Renal cortex interstitium (tissue), 11 donors: ENCODE data around the gene ANKH. TPM values are rescaled to one million over a fixed set of nuclear protein-coding genes. Genes with fewer than 3 reads are reported as not detected.
"Not testable (repeated sequence)": the region's sequence is repeated elsewhere in the genome, so short reads cannot be mapped to it uniquely, and the experiment has no call there.

Source experiments
- DNase-seq, 11 donors: peaks; one replicate each; pipeline ENCODE4 v3.0.0-alpha.2; 2013; ENCODE audit warnings: low read depth in 9 of 11, low spot score in 4 of 11; ENCODE audit errors: extremely low read depth in 1 of 11
- polyA plus RNA-seq, 3 donors: library from polyadenylated mRNA; unstranded; fragments of 120-200 nt; gene quantifications; one replicate each; pipeline ENCODE4 v1.2.1, GENCODE V29; 2013; ENCODE audit not compliant: insufficient read length in 3 of 3

Gene ANKH
- polyA plus RNA-seq, 3 donors = 9.6 to 16.1 (median 11.2) TPM

GRCh38 chr5:14869233-14869632, 2.3 kb downstream of the ANKH start:
- DNase-seq = no peak

DNA sequence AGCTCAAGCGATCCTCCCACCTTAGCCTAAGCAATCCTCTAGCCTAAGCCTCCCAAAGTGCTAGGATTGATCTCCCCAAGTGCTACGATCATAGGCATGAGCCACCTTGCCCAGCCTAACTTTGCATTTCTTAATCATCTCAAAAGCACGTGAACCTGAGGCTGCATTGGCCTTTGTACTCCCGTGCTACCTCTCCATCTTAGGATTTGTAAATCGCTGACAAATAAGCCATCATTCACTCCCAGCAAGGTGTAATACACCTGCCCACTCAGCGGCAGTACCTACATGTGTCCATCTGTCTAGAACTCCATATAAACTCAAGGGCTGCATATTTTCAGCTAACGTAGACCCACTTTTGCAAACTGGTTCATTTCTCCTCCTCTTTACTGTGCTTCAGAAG, 2.8 kb downstream of the ANKH start:
- no peak for DNase-seq

GRCh38 chr5:14864181-14864812, 7.3 kb downstream of the ANKH start:
- DNase-seq = no peak

DNA sequence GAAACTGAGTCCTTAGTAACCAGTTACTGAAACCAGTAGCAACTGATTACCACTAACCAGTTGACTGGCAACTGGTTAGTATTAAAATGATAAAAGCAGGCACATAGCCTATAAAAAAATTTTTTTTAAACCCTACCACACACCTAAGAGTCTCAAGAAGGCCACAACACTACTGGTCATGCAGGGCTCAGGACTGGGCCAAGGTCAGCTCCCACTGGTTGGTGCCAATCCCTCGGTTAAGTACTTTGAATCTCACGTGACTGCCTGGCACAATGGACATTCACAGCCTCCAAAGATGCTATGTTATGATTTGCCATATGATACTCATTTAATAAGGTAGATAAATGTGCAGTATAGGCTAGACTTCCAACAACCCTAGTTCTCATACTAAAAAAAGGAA, 8.5 kb downstream of the ANKH start:
- no peak for DNase-seq

DNA sequence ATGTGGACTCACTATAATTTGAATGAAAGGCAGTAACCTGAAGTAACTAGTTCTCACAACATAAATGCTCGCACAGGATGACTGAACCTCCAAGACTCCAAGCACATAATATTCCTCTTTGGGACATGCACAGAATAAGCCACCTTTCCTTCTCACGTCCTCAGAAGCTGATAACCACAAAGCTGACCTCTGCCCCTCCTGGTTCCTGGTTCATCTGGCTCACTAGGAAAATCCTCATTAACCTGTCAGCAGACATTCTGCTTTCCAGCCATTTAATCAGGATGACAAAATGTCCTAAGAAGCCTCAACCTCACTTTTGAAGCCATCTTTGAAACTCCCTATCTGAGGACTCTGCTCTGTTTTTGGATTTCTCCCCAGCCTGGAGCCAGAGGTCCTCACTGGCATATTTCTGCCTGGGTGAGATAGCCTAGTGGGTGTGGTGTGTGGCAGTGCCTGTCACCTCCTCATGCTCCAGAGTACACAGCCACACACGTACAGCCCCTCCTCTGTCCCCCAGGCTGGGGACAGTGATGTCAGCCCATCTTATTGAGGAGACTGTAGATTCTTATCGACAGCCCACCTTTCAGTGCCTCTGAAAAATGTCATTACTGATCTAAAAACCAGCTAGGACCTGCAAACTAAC, 10.3 kb downstream of the ANKH start:
- DNase-seq = no peak

GRCh38 chr5:14859980-14860379, 11.6 kb downstream of the ANKH start:
- no peak for DNase-seq

DNA sequence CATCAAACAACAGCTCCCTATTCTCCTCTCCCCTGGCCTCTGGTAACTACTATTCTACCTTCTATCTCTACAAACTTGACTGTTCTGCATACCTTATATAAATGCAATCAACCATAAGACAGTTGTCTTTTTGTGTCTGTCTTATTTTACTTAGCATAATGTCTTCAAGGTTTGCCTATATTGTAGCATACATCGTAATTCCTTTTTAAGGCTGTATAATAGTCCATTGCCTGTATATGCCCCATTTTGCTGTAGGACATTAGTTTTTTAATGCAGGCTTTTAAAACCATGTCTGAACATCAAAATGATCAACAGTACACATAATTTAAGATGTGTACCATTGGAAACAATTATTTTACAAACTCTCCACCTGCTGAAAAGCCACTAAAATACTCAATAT, 12.4 kb downstream of the ANKH start:
- DNase-seq = no peak

- DNase-seq = no peak
These were observed 16.2 kb downstream of the ANKH start for GRCh38 chr5:14855366-14855765.

DNA sequence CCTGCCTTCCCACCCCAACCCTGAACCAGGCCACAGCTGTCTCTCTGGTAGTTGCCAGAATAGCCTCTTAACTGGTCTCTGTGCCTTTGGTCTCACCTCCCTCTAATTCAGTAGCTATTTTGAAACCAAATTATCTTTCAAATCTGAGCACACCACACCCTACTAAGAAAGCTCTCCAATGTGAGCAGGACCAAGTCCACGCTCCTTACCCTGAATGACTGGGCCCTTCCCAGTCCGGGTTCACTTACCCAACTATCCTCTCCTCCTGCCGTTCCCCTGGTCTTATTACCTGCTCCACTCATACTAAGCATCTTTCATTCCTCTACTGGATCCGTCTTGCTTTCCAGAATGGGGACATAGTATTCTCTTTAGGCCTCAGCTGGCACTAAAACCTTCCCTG, 16.8 kb downstream of the ANKH start:
- no peak for DNase-seq

DNA sequence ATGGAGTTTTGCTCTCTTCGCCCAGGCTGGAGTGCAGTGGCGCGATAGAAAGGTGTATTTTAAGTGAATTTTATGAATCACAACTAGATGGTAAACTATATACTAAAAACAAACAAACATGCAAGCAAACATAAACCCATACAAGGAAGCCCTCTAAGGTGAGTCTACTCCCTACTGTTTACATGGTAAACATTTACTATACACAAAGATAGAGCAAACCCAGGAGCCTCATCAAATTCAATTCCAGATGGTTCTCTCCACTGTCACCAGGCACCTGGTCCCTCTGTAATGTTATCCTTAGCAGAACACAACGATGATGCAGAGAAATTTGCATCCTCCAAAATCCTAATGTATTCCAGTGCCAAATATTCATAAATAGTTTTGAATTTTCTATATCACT, 17.9 kb downstream of the ANKH start:
- DNase-seq = no peak

- no peak for DNase-seq
These were observed 18.8 kb downstream of the ANKH start for GRCh38 chr5:14852779-14853178.

- no peak for DNase-seq
These were observed 19.5 kb downstream of the ANKH start for GRCh38 chr5:14851999-14852526.

- DNase-seq = no peak
These were observed 20.0 kb downstream of the ANKH start for GRCh38 chr5:14851597-14851996.

DNA sequence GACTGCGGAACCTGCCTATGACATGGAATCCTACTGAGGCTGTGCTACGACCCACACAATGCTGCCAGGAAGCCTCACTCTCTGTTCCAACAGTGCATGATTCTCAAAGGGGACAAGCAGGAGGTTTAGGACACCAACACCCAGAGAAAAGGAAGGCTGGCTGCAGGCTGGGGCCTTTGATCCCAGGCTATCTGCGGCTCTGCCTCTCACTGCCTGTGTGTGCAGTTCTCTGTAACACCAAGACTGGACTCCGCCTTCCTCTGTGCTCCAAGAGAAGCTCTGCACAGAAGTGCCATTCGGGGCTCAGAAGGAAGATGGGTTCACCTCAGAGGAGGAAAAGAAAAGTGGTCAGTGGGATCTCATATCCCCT, 20.5 kb downstream of the ANKH start:
- no peak for DNase-seq

DNA sequence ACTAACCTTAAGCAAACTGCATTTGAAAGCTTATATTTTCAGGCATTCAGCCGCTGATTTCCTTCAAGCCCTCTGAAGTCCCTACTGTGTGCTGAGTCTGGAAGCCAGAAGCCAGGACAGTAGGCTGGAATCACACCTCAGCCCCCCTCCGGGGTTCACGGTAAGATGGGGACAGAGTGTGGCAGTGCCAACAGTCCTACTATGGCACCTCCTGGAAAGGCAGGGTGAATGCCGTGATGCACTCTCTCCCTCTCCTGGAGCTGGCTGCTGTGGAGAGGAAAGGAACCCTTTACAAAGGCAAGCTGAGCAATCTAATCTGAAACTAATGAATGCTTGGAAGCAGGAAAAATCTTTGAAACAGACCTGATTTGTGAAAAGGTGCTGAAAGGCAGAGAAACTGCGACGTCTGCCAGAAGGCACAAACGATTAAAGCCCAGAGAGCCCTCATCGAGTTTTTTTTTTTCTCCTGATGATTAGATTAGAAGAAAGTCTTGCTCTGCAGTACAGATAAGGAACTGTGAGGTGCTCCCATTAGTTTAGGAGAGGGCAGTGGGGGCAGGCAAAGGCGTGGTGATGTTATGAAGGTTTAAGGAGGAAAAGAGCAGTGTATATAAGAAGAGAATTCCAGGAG, 21.0 kb downstream of the ANKH start:
- DNase-seq = no peak

DNA sequence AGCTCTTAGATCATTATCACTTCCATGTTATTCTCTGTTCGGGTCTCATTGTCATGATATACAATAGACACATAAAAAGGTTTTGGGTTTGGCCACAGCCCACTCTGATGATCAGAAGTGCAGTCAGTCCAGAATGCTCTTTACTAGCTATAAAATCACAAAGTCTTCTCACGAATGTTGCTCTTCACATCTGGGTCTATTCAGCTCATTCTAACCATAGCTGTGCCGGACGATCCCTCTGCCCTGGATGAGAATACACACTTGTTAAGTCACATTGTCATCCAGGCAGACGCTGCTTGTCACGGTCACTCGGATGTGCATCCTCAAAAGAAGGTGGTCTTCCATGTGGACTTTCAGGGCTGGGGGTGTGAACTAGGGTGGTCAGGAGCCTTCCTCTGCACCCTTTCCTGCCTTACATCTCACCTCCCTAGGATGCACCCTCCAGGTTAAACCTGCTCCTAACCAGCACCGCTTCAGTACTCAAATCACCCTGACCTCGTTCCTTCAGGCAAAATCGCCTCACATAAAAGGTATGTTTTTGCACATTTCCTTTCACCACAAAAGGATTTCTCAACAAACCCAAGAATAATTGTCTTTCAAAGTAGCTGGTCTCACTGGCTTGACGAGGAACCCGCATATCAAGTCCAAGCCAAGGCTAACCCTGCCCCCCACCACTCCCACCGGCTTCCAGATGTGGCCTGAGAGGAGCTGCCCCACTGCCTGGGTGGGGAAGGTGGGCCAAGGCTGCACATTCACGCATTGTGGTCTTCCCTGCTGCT, 21.9 kb downstream of the ANKH start:
- DNase-seq = no peak

- DNase-seq = not testable (repeated sequence)
These were observed 22.6 kb downstream of the ANKH start for GRCh38 chr5:14848942-14849341.

DNA sequence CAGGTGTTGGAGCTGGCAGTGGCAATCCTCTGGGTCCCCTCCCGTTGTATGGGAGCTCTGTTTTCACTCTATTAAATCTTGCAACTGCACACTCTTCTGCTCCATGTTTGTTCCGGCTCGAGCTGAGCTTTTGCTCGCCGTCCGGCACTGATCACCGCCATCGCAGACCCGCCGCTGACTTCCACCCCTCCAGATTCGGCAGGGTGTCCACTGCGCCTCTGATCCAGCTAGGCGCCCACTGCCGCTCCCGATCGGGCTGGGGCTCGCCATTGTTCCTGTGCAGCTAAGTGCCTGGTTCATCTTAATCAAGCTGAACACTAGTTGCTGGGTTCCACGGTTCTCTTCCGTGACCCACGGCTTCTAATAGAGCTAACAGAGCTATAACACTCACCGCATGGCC, 23.2 kb downstream of the ANKH start:
- no peak for DNase-seq

GRCh38 chr5:14847471-14847870, 24.1 kb downstream of the ANKH start:
- no peak for DNase-seq

DNA sequence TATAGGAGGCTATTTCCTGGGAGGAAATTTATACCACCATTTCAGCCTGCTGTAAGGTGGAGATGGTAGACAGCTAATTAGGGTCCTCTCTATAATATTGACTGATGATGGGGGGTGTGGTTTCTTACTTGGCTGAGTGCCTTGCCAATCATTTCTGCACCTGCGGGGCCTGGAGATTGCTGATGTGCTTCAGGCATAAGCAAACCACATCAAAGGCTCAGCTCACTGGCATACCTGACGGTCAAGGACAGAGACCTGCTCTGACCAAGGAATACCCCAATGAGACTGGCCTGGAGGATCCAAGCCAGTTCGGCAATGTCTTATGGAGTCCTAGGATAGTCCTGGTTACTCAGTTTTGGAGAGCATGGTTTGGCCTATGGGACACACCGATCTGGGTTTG, 29.5 kb downstream of the ANKH start:
- no peak for DNase-seq
